ENCODE results near the gene ADAMTSL1. TPM values are rescaled to one million over a fixed set of nuclear protein-coding genes. Genes with fewer than 3 reads are reported as not detected.
A peak's percentile ranks its signal among the peaks of the same experiment; 100 is the strongest.

The ADAMTSL1 gene
- total RNA-seq, 6 experiments from 2014 or later, result 37.3 to 98.1 (median 90.8) TPM

GRCh38 chr9:18662320-18662719 is 188.4 kb downstream of the ADAMTSL1 start:
- Mint-ChIP-seq H3K27ac (no peak overlapping the region), H3K36me3 (ENCODE audit: low read depth) (peaks cover 45% of the 10 kb centered on the region), H3K4me1 (ENCODE audit: low read depth) (peaks cover 63% of the 10 kb centered on the region), H3K27me3 (ENCODE audit: insufficient read depth) (peaks cover 1% of the 10 kb centered on the region), H3K9me3 (no peaks in the 10 kb centered on the region), H3K4me3 (no peak overlapping the region)
- no peak for TF ChIP-seq CTCF (IDR thresholded peaks at IDR 0.05)
- no peak for DNase-seq

GRCh38 chr9:18665947-18666346 is 192.0 kb downstream of the ADAMTSL1 start:
- H3K4me3 Mint-ChIP-seq, result no peak overlapping the region
- H3K9me3 Mint-ChIP-seq, result no peaks in the 10 kb centered on the region
- peaks cover 40% of the 10 kb centered on the region for H3K4me1 Mint-ChIP-seq (ENCODE audit: low read depth)
- peaks cover 2% of the 10 kb centered on the region for H3K27me3 Mint-ChIP-seq (ENCODE audit: insufficient read depth)
- no peak for DNase-seq
- no peak overlapping the region; the same call in 1 of the 2 replicates for H3K27ac Mint-ChIP-seq
- TF ChIP-seq CTCF (IDR thresholded peaks at IDR 0.05), result no peak
- H3K36me3 Mint-ChIP-seq (ENCODE audit: low read depth), result peaks cover 40% of the 10 kb centered on the region

GRCh38 chr9:18666348-18666747 is 192.4 kb downstream of the ADAMTSL1 start:
- no peak overlapping the region; the same call in 1 of the 2 replicates for H3K27ac Mint-ChIP-seq
- no peak overlapping the region for H3K4me3 Mint-ChIP-seq
- H3K9me3 Mint-ChIP-seq, result no peaks in the 10 kb centered on the region
- DNase-seq, result peak; percentile 6
- peaks cover 42% of the 10 kb centered on the region for H3K36me3 Mint-ChIP-seq (ENCODE audit: low read depth)
- H3K27me3 Mint-ChIP-seq (ENCODE audit: insufficient read depth), result peaks cover 5% of the 10 kb centered on the region
- H3K4me1 Mint-ChIP-seq (ENCODE audit: low read depth), result peaks cover 37% of the 10 kb centered on the region
- no peak for TF ChIP-seq CTCF (IDR thresholded peaks at IDR 0.05)

- peaks cover 32% of the 10 kb centered on the region for H3K4me1 Mint-ChIP-seq (ENCODE audit: low read depth)
- TF ChIP-seq CTCF (IDR thresholded peaks at IDR 0.05), result no peak
- peaks cover 5% of the 10 kb centered on the region for H3K27me3 Mint-ChIP-seq (ENCODE audit: insufficient read depth)
- H3K9me3 Mint-ChIP-seq, result no peaks in the 10 kb centered on the region
- DNase-seq, result peak; percentile 42
- peaks cover 39% of the 10 kb centered on the region for H3K36me3 Mint-ChIP-seq (ENCODE audit: low read depth)
- H3K27ac Mint-ChIP-seq, result no peak overlapping the region
- H3K4me3 Mint-ChIP-seq, result no peak overlapping the region
Observed at GRCh38 chr9:18666986-18667772, 193.2 kb downstream of the ADAMTSL1 start.

- Mint-ChIP-seq H3K27me3 (ENCODE audit: insufficient read depth) (peaks cover 5% of the 10 kb centered on the region), H3K4me3 (no peak overlapping the region), H3K27ac (no peak overlapping the region), H3K9me3 (no peaks in the 10 kb centered on the region), H3K4me1 (ENCODE audit: low read depth) (peaks cover 25% of the 10 kb centered on the region), H3K36me3 (ENCODE audit: low read depth) (peaks cover 31% of the 10 kb centered on the region)
- no peak for TF ChIP-seq CTCF (IDR thresholded peaks at IDR 0.05)
- DNase-seq, result no peak
Observed at GRCh38 chr9:18668944-18669343, 195.0 kb downstream of the ADAMTSL1 start.
